Measurements from ENCODE around the gene VAX1. TPM values are rescaled to one million over a fixed set of nuclear protein-coding genes. Genes with fewer than 3 reads are reported as not detected.
A peak's percentile ranks its signal among the peaks of the same experiment; 100 is the strongest.

The VAX1 gene
- total and polyA plus RNA-seq, 2 donors (not counting 3 experiments of a cell fraction or from before 2014, with no cell fraction given) = not detected

GRCh38 chr10:117136391-117136975, 1.6 kb downstream of the VAX1 start:
- Histone ChIP-seq H3K4me1 (ENCODE audit: control insufficient read depth, extremely low read depth, insufficient read depth, low read length) (peaks cover 10% of the 10 kb centered on the region), H3K4me3 (replicated peaks in 1 of 3; ENCODE audit: insufficient read depth in 1 of 3, low read depth in 1 of 3, low read length in 3 of 3) (no peak overlapping the region), H3K9me3 (replicated peaks; ENCODE audit: control insufficient read depth, insufficient read depth, low read length) (no peaks in the 10 kb centered on the region), H3K27ac (ENCODE audit: insufficient read depth, low read depth, low read length) (no peak overlapping the region), H4K20me1 (replicated peaks; ENCODE audit: control insufficient read depth, extremely low read depth, insufficient read depth, low read length) (no peaks in the 10 kb centered on the region), H3K9ac (replicated peaks; ENCODE audit: extremely low read depth, insufficient read depth, low read length) (no peak overlapping the region), H3K79me2 (ENCODE audit: control insufficient read depth, insufficient read depth, low read length) (no peaks in the 10 kb centered on the region), H3K36me3 (ENCODE audit: control insufficient read depth in 2 of 2, extremely low read depth in 1 of 2, insufficient read depth in 2 of 2, low read length in 2 of 2) (no peaks in the 10 kb centered on the region), H3K4me2 (ENCODE audit: insufficient read depth, low read length) (peak overlapping the region; percentile 38), H3K9me1 (replicated peaks; ENCODE audit: control insufficient read depth, extremely low read depth, insufficient read depth, low read length) (no peaks in the 10 kb centered on the region), H2AFZ (ENCODE audit: low read depth, low read length) (no peak overlapping the region), H3K27me3 (ENCODE audit: control insufficient read depth in 2 of 2, insufficient read depth in 2 of 2, low read length in 2 of 2) (peaks cover 71 to 94% of the 10 kb centered on the region in 2 experiments)
- intact Hi-C loops (cut with micrococcal nuclease) = loop anchor here (2.0 to 5.0 kb wide), 2 partner anchors 28 to 189 kb away; no protein-coding TSS in a partner anchor
- dilution Hi-C loops (cut with MboI; ENCODE audit: extremely low pct_ligation_motif_present, low sequenced_read_pairs) = no loop called here
- ChIA-PET CTCF (interaction anchor here (3.7 kb wide), 1 partner anchor 31 kb away, joined by 23 read pairs; no protein-coding TSS in a partner anchor), POLR2A (no interaction called here)
- FAIRE-seq = no peak
- no peak for DNase-seq (ENCODE audit: low read depth, low spot score)
- TF ChIP-seq FOS (IDR thresholded peaks at IDR 0.05; ENCODE audit: borderline replicate concordance, insufficient read depth, low read length) (no peak), GATA2 (IDR thresholded peaks at IDR 0.05; ENCODE audit: insufficient read depth, insufficient read length, low read depth, low read length) (no peak), MYC (IDR thresholded peaks at IDR 0.05; ENCODE audit: low read depth, low read length) (no peak), POLR2AphosphoS5 (IDR thresholded peaks at IDR 0.05; ENCODE audit: insufficient read depth, low read depth, low read length) (no peak), POLR2A (IDR thresholded peaks at IDR 0.05; ENCODE audit: low read depth, low read length) (no peak), EZH2 (IDR thresholded peaks at IDR 0.05; ENCODE audit: borderline replicate concordance, low read depth, low read length, severe bottlenecking) (no peak), CTCF (IDR thresholded peaks at IDR 0.05; ENCODE audit: extremely low read depth in 1 of 2, insufficient read depth in 1 of 2, low read depth in 1 of 2, low read length in 2 of 2) (no peak), JUN (IDR thresholded peaks at IDR 0.05; ENCODE audit: borderline replicate concordance, insufficient read depth, insufficient read length, low read depth) (no peak)
- TF ChIP-seq, protein P1, sequence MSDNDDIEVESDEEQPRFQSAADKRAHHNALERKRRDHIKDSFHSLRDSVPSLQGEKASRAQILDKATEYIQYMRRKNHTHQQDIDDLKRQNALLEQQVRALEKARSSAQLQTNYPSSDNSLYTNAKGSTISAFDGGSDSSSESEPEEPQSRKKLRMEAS (IDR thresholded peaks at IDR 0.05; ENCODE audit: insufficient read depth, insufficient read length) = no peak
- BruUV-seq (replicated peaks) = no TSS peak
